Fibroblast of villous mesenchyme (primary cell): Measurements from ENCODE around the gene HOXB7. TPM values are rescaled to one million over a fixed set of nuclear protein-coding genes. Genes with fewer than 3 reads are reported as not detected.
A peak's percentile ranks its signal among the peaks of the same experiment; 100 is the strongest.

Experiments
- DNase-seq: peaks from one replicate; pipeline ENCODE4 v3.0.0-alpha.2; 2010; ENCODE audit warnings: low read depth
- H3K4me3 ChIP-seq: 2 replicates; pipeline ENCODE4 v1.5.1; 2011; ENCODE audit warnings: low read depth, mild to moderate bottlenecking, low read length
- small RNA-seq: library from RNA; depleted of rRNA; stranded (forward); fragments of <200 nt; gene quantifications from one replicate; pipeline ENCODE3, GENCODE V24; 2012
- total RNA-seq: library from RNA; depleted of rRNA; stranded (reverse); fragments of >200 nt; gene quantifications from 2 replicates; pipeline ENCODE4 v1.2.3, GENCODE V29; 2012
- TF ChIP-seq, protein P1 (sequence below): IDR thresholded peaks from 2 replicates; pipeline ENCODE4 v1.5.1; 2012; ENCODE audit warnings: low read depth, mild to moderate bottlenecking, low read length; ENCODE audit not compliant: insufficient read depth

Gene HOXB7
- total RNA-seq, 1 donor = 1.7 TPM

GRCh38 chr17:48559840-48560817, 50.7 kb downstream of the HOXB7 start:
- TF ChIP-seq, protein P1, sequence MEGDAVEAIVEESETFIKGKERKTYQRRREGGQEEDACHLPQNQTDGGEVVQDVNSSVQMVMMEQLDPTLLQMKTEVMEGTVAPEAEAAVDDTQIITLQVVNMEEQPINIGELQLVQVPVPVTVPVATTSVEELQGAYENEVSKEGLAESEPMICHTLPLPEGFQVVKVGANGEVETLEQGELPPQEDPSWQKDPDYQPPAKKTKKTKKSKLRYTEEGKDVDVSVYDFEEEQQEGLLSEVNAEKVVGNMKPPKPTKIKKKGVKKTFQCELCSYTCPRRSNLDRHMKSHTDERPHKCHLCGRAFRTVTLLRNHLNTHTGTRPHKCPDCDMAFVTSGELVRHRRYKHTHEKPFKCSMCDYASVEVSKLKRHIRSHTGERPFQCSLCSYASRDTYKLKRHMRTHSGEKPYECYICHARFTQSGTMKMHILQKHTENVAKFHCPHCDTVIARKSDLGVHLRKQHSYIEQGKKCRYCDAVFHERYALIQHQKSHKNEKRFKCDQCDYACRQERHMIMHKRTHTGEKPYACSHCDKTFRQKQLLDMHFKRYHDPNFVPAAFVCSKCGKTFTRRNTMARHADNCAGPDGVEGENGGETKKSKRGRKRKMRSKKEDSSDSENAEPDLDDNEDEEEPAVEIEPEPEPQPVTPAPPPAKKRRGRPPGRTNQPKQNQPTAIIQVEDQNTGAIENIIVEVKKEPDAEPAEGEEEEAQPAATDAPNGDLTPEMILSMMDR = no peak
- DNase-seq = no peak
- no peak overlapping the region for H3K4me3 ChIP-seq

DNA sequence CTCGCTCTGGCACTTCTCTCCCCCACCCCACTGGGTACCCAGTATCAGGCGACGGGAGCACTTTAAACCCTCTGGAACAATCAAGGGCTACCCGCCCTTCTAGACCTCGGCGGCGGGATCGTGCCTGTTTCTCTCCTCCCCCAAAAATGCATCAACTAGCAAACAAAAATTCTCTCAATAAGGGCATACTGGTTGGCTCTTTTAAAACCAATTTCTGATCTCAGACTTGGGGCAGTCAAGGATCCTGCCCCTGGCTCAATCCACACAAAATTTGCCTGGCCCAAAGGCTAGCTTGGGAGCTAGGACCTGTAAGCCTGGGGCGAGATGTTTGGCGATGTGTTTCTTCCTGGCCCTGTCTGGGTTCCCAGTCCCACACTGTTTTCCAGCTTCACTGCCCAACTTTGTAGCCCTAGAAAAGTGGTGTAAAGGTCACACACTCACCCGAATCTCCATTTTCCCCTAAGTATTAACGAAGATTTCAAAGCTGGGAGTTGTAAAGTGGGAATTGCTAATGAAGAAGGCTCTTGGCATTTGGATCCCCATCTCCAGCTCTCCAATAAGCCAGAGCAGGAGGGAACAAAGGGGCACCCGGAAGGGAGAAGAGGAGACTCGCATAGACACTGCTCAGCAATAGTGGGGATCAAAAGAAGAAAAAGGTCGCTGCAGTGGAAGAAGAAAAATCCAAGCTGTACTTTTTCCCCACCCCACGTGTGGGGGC, 51.5 kb downstream of the HOXB7 start:
- DNase-seq = no peak
- H3K4me3 ChIP-seq = no peak overlapping the region
- TF ChIP-seq, protein P1 = no peak

DNA sequence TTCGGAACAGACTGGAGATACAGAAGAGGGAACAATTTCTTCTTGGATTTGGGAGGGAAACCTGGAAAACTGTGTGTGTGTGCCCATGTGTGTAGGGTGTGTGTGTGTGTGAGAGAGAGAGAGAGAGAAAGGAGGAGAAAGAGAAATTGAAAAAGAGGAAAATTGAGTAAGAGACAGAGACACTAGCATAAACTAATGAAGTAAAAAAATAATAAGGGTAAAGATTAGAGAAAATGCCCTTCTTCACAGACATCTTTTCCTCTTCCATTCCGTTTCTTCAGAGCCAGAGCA, 52.0 kb downstream of the HOXB7 start:
- TF ChIP-seq, protein P1 = no peak
- no peak for DNase-seq
- H3K4me3 ChIP-seq = no peak overlapping the region

DNA sequence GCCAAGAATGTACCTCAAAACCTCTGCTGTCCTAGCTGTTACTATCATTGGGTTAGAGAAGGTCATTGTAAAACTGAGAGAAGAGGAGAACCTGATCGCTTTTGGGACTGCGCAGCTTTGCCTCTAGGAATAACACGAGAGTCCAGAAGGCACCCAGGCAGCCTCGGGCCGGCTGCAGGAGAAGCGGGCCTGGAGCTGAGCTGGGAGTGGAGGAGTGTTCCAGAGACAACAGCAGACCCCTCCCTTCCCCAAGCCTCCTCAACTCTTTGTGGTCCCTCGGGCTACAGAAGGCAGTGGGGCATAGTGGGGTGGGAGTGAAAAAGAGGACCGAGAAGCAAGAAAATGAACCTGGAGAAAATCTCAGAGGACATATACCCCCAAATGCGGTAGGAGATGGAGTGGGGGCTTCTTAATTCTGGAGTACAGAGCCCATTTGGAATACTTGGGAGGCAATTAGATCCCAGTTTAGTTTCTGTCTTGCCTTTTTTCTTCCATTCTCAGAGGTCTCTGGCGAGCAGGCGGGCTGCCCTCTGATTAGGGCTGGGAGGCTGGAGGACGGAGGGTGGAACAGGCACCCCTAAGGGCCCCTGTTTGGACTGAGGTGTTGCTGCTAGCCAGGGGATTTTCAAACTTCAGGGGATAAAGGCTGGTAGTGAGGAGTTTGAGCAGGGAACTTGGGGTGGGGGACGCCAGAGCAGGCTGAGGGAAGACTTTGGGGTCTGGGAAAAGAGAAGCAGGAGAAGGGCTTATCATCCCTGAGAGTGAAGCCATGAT, 52.6 kb downstream of the HOXB7 start:
- H3K4me3 ChIP-seq = no peak overlapping the region
- no peak for DNase-seq
- TF ChIP-seq, protein P1 = no peak

Small RNAs within 50 kb of the gene (small RNA-seq; reads per million reads assigned to genes)
- 5.6 reads per million, percentile 83 among the genes with 10 or more reads in this experiment for gene MIR196A1

Other genes starting within 250 kb of the HOXB7 start
- gene SKAP1, start 180.8 kb downstream of the HOXB7 start, total RNA-seq = not detected in 2 replicates
- gene HOXB1, start 80.0 kb downstream of the HOXB7 start, total RNA-seq = not detected in 2 replicates
- 4.3 and 4.5 TPM in 2 replicates for gene HOXB2, start 65.9 kb downstream of the HOXB7 start, total RNA-seq
- gene HOXB4, start 32.7 kb downstream of the HOXB7 start, total RNA-seq = 1.7 and 1.9 TPM in 2 replicates
- gene HOXB3, start 20.8 kb downstream of the HOXB7 start, total RNA-seq = 4.3 and 7.1 TPM in 2 replicates
- gene HOXB5, start 17.2 kb downstream of the HOXB7 start, total RNA-seq = 0.32 and 0.43 TPM in 2 replicates
- 1.3 and 1.6 TPM in 2 replicates for gene HOXB6, start 6.0 kb downstream of the HOXB7 start, total RNA-seq
- not detected in 2 replicates for gene HOXB8, start 4.3 kb upstream of the HOXB7 start, total RNA-seq
- not detected in 2 replicates for gene HOXB9, start 15.3 kb upstream of the HOXB7 start, total RNA-seq
- gene PRAC1, start 111.5 kb upstream of the HOXB7 start, total RNA-seq = not detected in 2 replicates
- not detected in 2 replicates for gene PRAC2, start 112.2 kb upstream of the HOXB7 start, total RNA-seq
- gene HOXB13, start 117.7 kb upstream of the HOXB7 start, total RNA-seq = under 0.01 and 0.32 TPM in 2 replicates
- gene TTLL6, start 206.2 kb upstream of the HOXB7 start, total RNA-seq = under 0.01 TPM in 2 replicates
- gene CALCOCO2, start 220.0 kb upstream of the HOXB7 start, total RNA-seq = 93.7 and 98.9 TPM in 2 replicates